Measurements from ENCODE around the gene HOXA6. TPM values are rescaled to one million over a fixed set of nuclear protein-coding genes. Genes with fewer than 3 reads are reported as not detected.

The HOXA6 gene
- total and polyA plus RNA-seq, 2 experiments from 2014 or later = not detected

DNA sequence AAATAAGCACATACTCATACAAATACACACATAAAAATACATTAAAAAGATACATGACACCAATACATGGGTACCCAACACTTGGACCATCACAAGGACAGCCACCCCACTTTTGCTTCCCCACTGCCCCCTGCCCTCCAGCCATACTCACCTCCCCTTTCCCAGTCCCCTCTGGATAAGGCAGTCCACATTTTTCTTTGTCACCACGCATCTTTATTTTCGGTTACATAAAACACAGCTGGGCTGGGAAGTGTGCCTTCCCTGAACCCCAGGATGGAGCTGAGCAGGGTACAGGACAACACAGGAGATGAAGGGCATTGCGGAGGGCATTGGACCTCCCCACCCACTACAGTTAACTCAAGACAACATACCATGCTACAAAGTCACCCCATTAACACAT, 6.0 kb upstream of the HOXA6 start:
- H3F3A ChIP-seq (replicated peaks; ENCODE audit: low read depth) = peaks cover 29% of the 10 kb centered on the region
- H3K4me3 Mint-ChIP-seq = no peak overlapping the region
- peaks cover 13% of the 10 kb centered on the region; the same call in 1 of the 2 replicates for H3K4me1 ChIP-seq (ENCODE audit: insufficient read depth)
- no peaks in the 10 kb centered on the region for H3K9me2 ChIP-seq (ENCODE audit: insufficient read depth)
- H2AFZ ChIP-seq = no peak overlapping the region
- peaks cover 21% of the 10 kb centered on the region for H3K4me1 Mint-ChIP-seq
- no peak for ATAC-seq
- H3K27me3 Mint-ChIP-seq (ENCODE audit: insufficient read depth, low read depth, poor library complexity) = peaks cover 100% of the 10 kb centered on the region
- H3K36me3 ChIP-seq (ENCODE audit: insufficient read depth) = no peaks in the 10 kb centered on the region
- no peaks in the 10 kb centered on the region; the same call in 2 of the 3 replicates for H3K36me3 Mint-ChIP-seq (ENCODE audit: low read depth)
- no peak overlapping the region for H3K27ac Mint-ChIP-seq
- H3K79me2 ChIP-seq (replicated peaks; ENCODE audit: insufficient read depth) = no peaks in the 10 kb centered on the region
- TF ChIP-seq, protein P1, sequence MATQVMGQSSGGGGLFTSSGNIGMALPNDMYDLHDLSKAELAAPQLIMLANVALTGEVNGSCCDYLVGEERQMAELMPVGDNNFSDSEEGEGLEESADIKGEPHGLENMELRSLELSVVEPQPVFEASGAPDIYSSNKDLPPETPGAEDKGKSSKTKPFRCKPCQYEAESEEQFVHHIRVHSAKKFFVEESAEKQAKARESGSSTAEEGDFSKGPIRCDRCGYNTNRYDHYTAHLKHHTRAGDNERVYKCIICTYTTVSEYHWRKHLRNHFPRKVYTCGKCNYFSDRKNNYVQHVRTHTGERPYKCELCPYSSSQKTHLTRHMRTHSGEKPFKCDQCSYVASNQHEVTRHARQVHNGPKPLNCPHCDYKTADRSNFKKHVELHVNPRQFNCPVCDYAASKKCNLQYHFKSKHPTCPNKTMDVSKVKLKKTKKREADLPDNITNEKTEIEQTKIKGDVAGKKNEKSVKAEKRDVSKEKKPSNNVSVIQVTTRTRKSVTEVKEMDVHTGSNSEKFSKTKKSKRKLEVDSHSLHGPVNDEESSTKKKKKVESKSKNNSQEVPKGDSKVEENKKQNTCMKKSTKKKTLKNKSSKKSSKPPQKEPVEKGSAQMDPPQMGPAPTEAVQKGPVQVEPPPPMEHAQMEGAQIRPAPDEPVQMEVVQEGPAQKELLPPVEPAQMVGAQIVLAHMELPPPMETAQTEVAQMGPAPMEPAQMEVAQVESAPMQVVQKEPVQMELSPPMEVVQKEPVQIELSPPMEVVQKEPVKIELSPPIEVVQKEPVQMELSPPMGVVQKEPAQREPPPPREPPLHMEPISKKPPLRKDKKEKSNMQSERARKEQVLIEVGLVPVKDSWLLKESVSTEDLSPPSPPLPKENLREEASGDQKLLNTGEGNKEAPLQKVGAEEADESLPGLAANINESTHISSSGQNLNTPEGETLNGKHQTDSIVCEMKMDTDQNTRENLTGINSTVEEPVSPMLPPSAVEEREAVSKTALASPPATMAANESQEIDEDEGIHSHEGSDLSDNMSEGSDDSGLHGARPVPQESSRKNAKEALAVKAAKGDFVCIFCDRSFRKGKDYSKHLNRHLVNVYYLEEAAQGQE (IDR thresholded peaks at IDR 0.05; ENCODE audit: unreplicated experiment) = no peak
- TF ChIP-seq, protein P2, sequence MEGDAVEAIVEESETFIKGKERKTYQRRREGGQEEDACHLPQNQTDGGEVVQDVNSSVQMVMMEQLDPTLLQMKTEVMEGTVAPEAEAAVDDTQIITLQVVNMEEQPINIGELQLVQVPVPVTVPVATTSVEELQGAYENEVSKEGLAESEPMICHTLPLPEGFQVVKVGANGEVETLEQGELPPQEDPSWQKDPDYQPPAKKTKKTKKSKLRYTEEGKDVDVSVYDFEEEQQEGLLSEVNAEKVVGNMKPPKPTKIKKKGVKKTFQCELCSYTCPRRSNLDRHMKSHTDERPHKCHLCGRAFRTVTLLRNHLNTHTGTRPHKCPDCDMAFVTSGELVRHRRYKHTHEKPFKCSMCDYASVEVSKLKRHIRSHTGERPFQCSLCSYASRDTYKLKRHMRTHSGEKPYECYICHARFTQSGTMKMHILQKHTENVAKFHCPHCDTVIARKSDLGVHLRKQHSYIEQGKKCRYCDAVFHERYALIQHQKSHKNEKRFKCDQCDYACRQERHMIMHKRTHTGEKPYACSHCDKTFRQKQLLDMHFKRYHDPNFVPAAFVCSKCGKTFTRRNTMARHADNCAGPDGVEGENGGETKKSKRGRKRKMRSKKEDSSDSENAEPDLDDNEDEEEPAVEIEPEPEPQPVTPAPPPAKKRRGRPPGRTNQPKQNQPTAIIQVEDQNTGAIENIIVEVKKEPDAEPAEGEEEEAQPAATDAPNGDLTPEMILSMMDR (conservative IDR thresholded peaks at IDR 0.05; ENCODE audit: low read depth in 2 of 2) = no peak
- peak; percentile 76 for TF ChIP-seq EZH2 (IDR thresholded peaks at IDR 0.05; ENCODE audit: low read depth, unreplicated experiment)
- TF ChIP-seq ZNF331 (CRISPR knock-in tag; IDR thresholded peaks at IDR 0.05; ENCODE audit: low read depth) = no peak
- no peak for TF ChIP-seq ZNF114 (CRISPR knock-in tag; IDR thresholded peaks at IDR 0.05)
- DNase-seq (ENCODE audit: low spot score) = no peak
- H3K4me2 ChIP-seq = no peak overlapping the region
- H3K9me3 Mint-ChIP-seq = peaks cover 12% of the 10 kb centered on the region; the same call in 2 of the 3 replicates
- H3K27me3 ChIP-seq (ENCODE audit: insufficient read depth) = peaks cover 100% of the 10 kb centered on the region
- no peak overlapping the region for H3K4me3 ChIP-seq
- H4K20me1 ChIP-seq (replicated peaks; ENCODE audit: insufficient read depth) = peaks cover 52% of the 10 kb centered on the region
- no peak overlapping the region for H3K27ac ChIP-seq (ENCODE audit: low read depth)

DNA sequence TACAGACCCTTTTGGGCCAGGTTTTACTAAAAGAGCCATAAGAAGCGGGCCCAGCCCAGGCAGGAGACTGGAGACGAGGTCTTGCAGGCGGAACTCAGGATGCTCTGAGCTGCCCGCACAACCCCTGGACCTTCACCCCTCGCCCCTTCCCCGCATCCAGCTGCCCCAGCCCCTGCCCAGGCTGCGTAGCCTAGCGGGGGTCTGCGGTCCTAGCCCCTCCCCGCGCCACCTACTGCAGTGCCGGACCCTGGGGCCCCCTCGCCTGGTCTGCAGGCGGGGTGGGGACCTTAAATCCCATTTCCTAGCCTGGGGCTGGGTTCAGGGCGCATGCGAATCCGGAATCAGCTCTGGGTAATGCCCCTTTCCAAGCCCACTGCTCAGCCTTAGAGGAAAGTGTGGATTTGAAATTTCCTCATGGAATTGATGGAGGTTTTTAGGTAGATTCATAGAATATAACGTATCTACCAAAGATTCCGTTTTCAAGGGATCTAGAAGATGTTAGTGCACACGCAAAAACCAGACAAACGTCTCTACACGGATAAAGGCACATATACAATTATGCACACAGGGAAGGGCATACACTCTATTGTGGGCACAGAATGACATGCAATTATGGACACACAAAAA, 5.4 kb upstream of the HOXA6 start:
- DNase-seq (ENCODE audit: low spot score) (peak; percentile 46), ATAC-seq (no peak)
- peaks cover 100% of the 10 kb centered on the region for H3K27me3 Mint-ChIP-seq (ENCODE audit: insufficient read depth, low read depth, poor library complexity)
- TF ChIP-seq EZH2phosphoT487 (IDR thresholded peaks at IDR 0.05; ENCODE audit: unreplicated experiment) (no peak), EZH2 (IDR thresholded peaks at IDR 0.05; ENCODE audit: low read depth, unreplicated experiment) (peak; percentile 80)
- no peak overlapping the region for H3K4me3 Mint-ChIP-seq
- no peaks in the 10 kb centered on the region; the same call in 2 of the 3 replicates for H3K36me3 Mint-ChIP-seq (ENCODE audit: low read depth)
- H3K4me1 ChIP-seq (ENCODE audit: insufficient read depth) = peaks cover 19% of the 10 kb centered on the region
- peaks cover 100% of the 10 kb centered on the region for H3K27me3 ChIP-seq (ENCODE audit: insufficient read depth)
- H3K36me3 ChIP-seq (ENCODE audit: insufficient read depth) = no peaks in the 10 kb centered on the region
- no peak overlapping the region for H3K4me3 ChIP-seq
- peaks cover 24% of the 10 kb centered on the region for H3K4me1 Mint-ChIP-seq
- H3K9me3 Mint-ChIP-seq = peaks cover 18% of the 10 kb centered on the region
- peaks cover 35% of the 10 kb centered on the region for H3F3A ChIP-seq (replicated peaks; ENCODE audit: low read depth)
- H3K4me2 ChIP-seq = no peak overlapping the region
- H4K20me1 ChIP-seq (replicated peaks; ENCODE audit: insufficient read depth) = peaks cover 51% of the 10 kb centered on the region
- H3K27ac ChIP-seq (ENCODE audit: low read depth) = no peak overlapping the region
- no peaks in the 10 kb centered on the region for H3K79me2 ChIP-seq (replicated peaks; ENCODE audit: insufficient read depth)
- H3K27ac Mint-ChIP-seq = no peak overlapping the region
- H2AFZ ChIP-seq = no peak overlapping the region
- H3K9me2 ChIP-seq (ENCODE audit: insufficient read depth) = no peaks in the 10 kb centered on the region

All from GM23338 (cell line).